Measurements from ENCODE around the gene ARNT2.
"Not testable (repeated sequence)": the region's sequence is repeated elsewhere in the genome, so short reads cannot be mapped to it uniquely, and the experiment has no call there.

Gene ARNT2

GRCh38 chr15:80638553-80639167 lies 234.5 kb downstream of the ARNT2 start:
- TF ChIP-seq, protein P1, sequence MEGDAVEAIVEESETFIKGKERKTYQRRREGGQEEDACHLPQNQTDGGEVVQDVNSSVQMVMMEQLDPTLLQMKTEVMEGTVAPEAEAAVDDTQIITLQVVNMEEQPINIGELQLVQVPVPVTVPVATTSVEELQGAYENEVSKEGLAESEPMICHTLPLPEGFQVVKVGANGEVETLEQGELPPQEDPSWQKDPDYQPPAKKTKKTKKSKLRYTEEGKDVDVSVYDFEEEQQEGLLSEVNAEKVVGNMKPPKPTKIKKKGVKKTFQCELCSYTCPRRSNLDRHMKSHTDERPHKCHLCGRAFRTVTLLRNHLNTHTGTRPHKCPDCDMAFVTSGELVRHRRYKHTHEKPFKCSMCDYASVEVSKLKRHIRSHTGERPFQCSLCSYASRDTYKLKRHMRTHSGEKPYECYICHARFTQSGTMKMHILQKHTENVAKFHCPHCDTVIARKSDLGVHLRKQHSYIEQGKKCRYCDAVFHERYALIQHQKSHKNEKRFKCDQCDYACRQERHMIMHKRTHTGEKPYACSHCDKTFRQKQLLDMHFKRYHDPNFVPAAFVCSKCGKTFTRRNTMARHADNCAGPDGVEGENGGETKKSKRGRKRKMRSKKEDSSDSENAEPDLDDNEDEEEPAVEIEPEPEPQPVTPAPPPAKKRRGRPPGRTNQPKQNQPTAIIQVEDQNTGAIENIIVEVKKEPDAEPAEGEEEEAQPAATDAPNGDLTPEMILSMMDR (IDR thresholded peaks at IDR 0.05; ENCODE audit: extremely low read depth, insufficient read depth, missing control alignments), result no peak
- DNase-seq (ENCODE audit: low spot score), result no peak
- in situ Hi-C loops (cut with MboI; ENCODE audit: low pct_unique_long_range_greater_than_20kb, low sequenced_read_pairs, unreplicated experiment), result no loop called here

DNA sequence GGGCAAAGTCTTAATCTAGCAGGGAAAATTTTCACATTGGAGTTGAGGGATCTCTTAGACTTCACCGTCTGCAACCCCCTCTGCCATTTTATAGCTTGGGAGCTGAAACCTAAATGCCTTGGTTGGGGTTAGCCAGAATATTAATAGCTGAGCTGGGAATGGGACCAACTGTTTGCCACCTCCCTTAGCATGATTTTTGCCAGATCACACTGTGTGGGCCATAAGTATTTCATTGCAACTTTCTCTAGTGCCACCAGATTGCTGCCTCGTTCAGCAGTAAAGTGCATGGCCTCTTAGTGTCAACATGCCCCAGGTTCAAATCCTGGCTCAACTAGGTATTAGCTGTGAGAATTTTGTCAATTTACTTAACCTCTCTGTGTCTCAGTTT lies 235.0 kb downstream of the ARNT2 start:
- TF ChIP-seq, protein P1 (IDR thresholded peaks at IDR 0.05; ENCODE audit: extremely low read depth, insufficient read depth, missing control alignments), result no peak
- no peak for DNase-seq (ENCODE audit: low spot score)
- in situ Hi-C loops (cut with MboI; ENCODE audit: low pct_unique_long_range_greater_than_20kb, low sequenced_read_pairs, unreplicated experiment), result no loop called here

GRCh38 chr15:80640531-80641121 lies 236.4 kb downstream of the ARNT2 start:
- in situ Hi-C loops (cut with MboI; ENCODE audit: low pct_unique_long_range_greater_than_20kb, low sequenced_read_pairs, unreplicated experiment), result no loop called here
- TF ChIP-seq, protein P1 (IDR thresholded peaks at IDR 0.05; ENCODE audit: extremely low read depth, insufficient read depth, missing control alignments), result no peak
- no peak for DNase-seq (ENCODE audit: low spot score)

DNA sequence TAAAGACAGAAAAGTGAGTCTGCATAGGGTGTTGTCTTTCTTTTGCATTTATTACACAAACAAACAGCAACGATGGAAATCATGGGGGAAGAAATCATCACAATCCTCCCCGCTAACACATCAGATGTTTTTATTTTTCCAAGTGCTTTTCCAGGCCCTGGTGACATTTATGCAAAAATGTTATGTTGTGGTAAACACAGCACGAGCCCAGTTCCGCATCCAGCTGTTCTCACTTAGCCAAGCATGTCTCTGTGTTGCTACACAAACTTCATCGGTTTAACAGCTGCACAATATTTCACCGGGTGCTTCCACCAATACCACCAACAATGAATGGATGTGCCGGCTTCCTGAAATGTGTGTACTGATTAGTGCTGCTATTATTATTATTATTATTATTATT lies 237.2 kb downstream of the ARNT2 start:
- no peak for DNase-seq (ENCODE audit: low spot score)
- in situ Hi-C loops (cut with MboI; ENCODE audit: low pct_unique_long_range_greater_than_20kb, low sequenced_read_pairs, unreplicated experiment), result no loop called here
- TF ChIP-seq, protein P1 (IDR thresholded peaks at IDR 0.05; ENCODE audit: extremely low read depth, insufficient read depth, missing control alignments), result no peak

DNA sequence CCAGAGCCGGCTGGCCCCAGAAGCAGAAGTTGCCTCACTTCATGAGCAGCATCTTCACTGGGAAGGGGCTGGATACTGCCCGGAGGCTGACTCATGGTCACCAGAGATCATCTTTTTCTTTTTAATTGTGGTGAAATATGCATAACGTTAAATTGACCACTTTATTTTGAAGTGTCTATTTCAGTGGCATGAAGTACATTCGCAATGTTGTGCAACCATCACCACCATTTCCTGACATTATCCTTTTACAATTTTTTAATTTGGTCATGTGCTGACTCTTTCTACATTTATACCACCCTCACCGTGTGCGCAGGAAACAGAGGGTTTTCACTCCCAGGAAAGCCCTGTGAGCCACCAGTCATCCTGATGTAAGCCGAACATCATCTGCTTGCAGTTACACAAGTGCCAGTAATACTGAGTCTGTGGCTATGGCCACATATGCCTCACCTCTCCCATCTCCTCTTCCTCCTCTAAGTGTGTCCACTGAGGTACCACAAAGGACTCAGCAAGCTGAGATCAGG lies 239.3 kb downstream of the ARNT2 start:
- TF ChIP-seq, protein P1 (IDR thresholded peaks at IDR 0.05; ENCODE audit: extremely low read depth, insufficient read depth, missing control alignments), result no peak
- DNase-seq (ENCODE audit: low spot score), result no peak
- in situ Hi-C loops (cut with MboI; ENCODE audit: low pct_unique_long_range_greater_than_20kb, low sequenced_read_pairs, unreplicated experiment), result no loop called here

DNA sequence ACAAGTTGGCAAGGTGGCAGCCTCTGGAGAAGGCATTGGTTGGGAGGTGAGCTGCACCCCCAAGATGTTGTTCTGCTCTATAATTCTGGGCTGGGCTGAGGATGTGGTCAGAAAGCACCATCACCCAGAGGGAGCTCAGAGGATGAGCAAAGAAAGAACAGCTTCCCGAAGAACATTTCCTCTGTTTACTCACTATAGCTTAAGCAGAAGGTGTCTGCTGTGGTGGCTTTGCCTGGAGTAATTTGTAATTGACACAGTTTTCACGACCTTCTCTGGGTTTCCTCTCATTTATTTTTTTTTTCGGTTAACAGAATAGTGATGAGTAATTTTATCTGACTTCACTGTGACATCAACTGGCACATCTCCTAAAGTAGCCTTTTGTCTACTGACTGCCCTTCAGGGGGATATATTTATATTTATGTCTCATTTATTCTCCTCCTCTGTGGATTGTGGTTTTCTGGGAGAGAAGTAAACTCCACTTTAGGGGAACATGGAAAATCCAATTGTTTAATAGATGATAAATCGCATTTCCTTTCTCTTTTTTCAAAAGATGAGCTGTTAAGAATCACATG lies 241.4 kb downstream of the ARNT2 start:
- DNase-seq (ENCODE audit: low spot score), result no peak
- TF ChIP-seq, protein P1 (IDR thresholded peaks at IDR 0.05; ENCODE audit: extremely low read depth, insufficient read depth, missing control alignments), result no peak
- in situ Hi-C loops (cut with MboI; ENCODE audit: low pct_unique_long_range_greater_than_20kb, low sequenced_read_pairs, unreplicated experiment), result no loop called here

GRCh38 chr15:80647424-80647823 lies 243.2 kb downstream of the ARNT2 start:
- DNase-seq (ENCODE audit: low spot score); in situ Hi-C loops (cut with MboI; ENCODE audit: low pct_unique_long_range_greater_than_20kb, low sequenced_read_pairs, unreplicated experiment): not testable (repeated sequence)
